CD4-positive, alpha-beta T cell (primary cell): ENCODE results near the gene TMEM198. TPM values are rescaled to one million over a fixed set of nuclear protein-coding genes. Genes with fewer than 3 reads are reported as not detected.

Experiments used
- ATAC-seq: fragments of 200-7000 bp; cut with Tn5 transposase; one replicate; pipeline ENCODE4 v1.10.0; 2022; ENCODE audit warnings: mild to moderate bottlenecking; ENCODE audit not compliant: poor library complexity
- CTCF ChIA-PET: fragments of 350-600 bp; sonication (Branson Sonifier 250); formaldehyde crosslinking; loops from one replicate; lab custom pipeline; 2021; ENCODE audit warnings: antibody characterized with exemption, inconsistent platforms; lab: Charles Lee
- POLR2A ChIA-PET: fragments of 350-600 bp; sonication (Branson Sonifier 250); formaldehyde crosslinking; loops from one replicate; lab custom pipeline; 2021; ENCODE audit warnings: antibody characterized with exemption, inconsistent platforms; lab: Charles Lee
- DNase-seq, 14 experiments: peaks; one replicate each; pipeline ENCODE4 v3.0.0-alpha.2; 2013 to 2020; ENCODE audit warnings: mixed read lengths in 2 of 14
- H3K27ac ChIP-seq, 2 donors: one replicate each; pipeline versions ENCODE4 v1.5.1 to v1.7.0; 2013; ENCODE audit warnings: low read length in 2 of 2, low read depth in 1 of 2, mild to moderate bottlenecking in 1 of 2
- H3K27me3 ChIP-seq, 2 experiments: 1 replicate in 1 of 2; 2 replicates in 1 of 2; pipeline versions ENCODE4 v1.6.1 to v1.7.0; 2013; ENCODE audit warnings: low read length in 2 of 2, control low read depth in 1 of 2, mild to moderate bottlenecking in 1 of 2, moderate library complexity in 1 of 2; ENCODE audit not compliant: insufficient read depth in 2 of 2, control insufficient read depth in 1 of 2
- H3K36me3 ChIP-seq: one replicate; pipeline ENCODE4 v1.6.1; 2013; ENCODE audit warnings: low read length, control low read depth; ENCODE audit not compliant: insufficient read depth
- H3K4me1 ChIP-seq: one replicate; pipeline ENCODE4 v1.6.1; 2013; ENCODE audit warnings: low read length, control low read depth; ENCODE audit not compliant: insufficient read depth
- H3K4me3 ChIP-seq: one replicate; pipeline ENCODE4 v1.5.1; 2013; ENCODE audit warnings: mild to moderate bottlenecking, low read length, moderate library complexity
- H3K9me3 ChIP-seq, 2 experiments: 1 replicate in 1 of 2; 2 replicates in 1 of 2; pipeline versions ENCODE4 v1.6.1 to v1.7.0; 2013; ENCODE audit warnings: low read length in 2 of 2, mild to moderate bottlenecking in 2 of 2, control low read depth in 1 of 2, moderate library complexity in 1 of 2; ENCODE audit not compliant: control insufficient read depth in 1 of 2, insufficient read depth in 1 of 2
- H3K27ac Mint-ChIP-seq: one replicate; pipeline ENCODE4 v1.8.0; 2020; ENCODE audit warnings: mixed read lengths
- H3K27me3 Mint-ChIP-seq: one replicate; pipeline ENCODE4 v1.8.0; 2021; ENCODE audit warnings: mixed read lengths
- H3K36me3 Mint-ChIP-seq: one replicate; pipeline ENCODE4 v1.8.0; 2021; ENCODE audit warnings: low read depth, mixed read lengths
- H3K4me1 Mint-ChIP-seq: one replicate; pipeline ENCODE4 v1.8.0; 2021; ENCODE audit warnings: low read depth, mixed read lengths
- H3K4me3 Mint-ChIP-seq: one replicate; pipeline ENCODE4 v1.8.0; 2020; ENCODE audit warnings: mild to moderate bottlenecking, mixed read lengths
- H3K9me3 Mint-ChIP-seq: one replicate; pipeline ENCODE4 v1.8.0; 2020; ENCODE audit warnings: mixed read lengths
- intact Hi-C, 2 experiments: fragments of 100-400 bp; cut with DNase I in 1 of 2; cut with micrococcal nuclease in 1 of 2; formaldehyde crosslinking; loops; one replicate each; pipeline versions ENCODE4 v1.15.1 to v1.9.0; 2023 to 2025; cut with DNase I, micrococcal nuclease
- total RNA-seq, 174 experiments: library from RNA in 2 of 174; stranded (reverse) in 2 of 174; gene quantifications; one replicate each; pipeline ENCODE4 v1.2.3 and lab custom pipeline; 2021 to 2026
- TF ChIP-seq, protein P1 (sequence below): fragments of 200-600 bp; IDR thresholded peaks from one replicate; pipeline ENCODE4 v1.8.0; 2022; ENCODE audit warnings: antibody characterized with exemption, mild to moderate bottlenecking

TMEM198 gene
- total RNA-seq, 2 experiments from 2014 or later, result 0.47 to 0.91 TPM

DNA sequence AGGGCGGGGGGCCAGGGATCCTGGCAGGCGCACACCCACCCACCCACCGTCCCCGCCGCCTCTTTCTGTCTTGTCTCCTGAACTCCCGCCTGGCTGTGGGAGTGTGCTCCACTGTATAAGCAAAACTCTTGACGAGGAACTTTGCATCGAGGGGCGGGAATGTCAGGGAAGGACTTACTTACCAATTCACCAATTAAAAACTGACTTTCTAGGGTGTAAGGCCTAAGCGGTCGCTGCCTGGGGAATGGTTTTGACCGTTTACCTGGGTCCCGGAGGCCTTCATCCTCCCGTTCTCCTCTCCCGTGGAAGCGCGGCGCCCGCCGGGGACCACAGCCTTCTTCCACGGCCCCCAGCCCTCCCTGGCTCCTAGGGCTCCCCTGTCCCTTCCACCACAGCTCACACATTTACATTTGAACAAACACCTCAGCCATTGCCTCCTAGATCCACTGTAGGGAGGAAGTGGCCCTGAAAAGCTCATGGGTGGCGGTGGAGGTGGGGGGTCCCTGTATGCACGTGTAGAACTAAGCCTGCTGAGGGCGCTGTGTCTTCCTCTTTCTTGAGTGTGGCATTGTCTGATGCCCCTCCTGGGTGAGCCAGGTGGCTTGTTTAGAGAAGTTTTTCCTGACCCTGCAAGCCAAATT lies 20.7 kb upstream of the TMEM198 start:
- Histone ChIP-seq H3K27ac (no peak overlapping the region), H3K9me3 (peaks cover 0 to 6% of the 10 kb centered on the region in 2 experiments), H3K4me3 (no peak overlapping the region), H3K27me3 (peaks cover 69 to 97% of the 10 kb centered on the region in 2 experiments), H3K36me3 (no peaks in the 10 kb centered on the region), H3K4me1 (peaks cover 19% of the 10 kb centered on the region)
- ATAC-seq (peak; percentile 42), DNase-seq (no peak)
- H3K4me3 Mint-ChIP-seq, result no peak overlapping the region
- H3K27ac Mint-ChIP-seq, result no peak overlapping the region
- peaks cover 89% of the 10 kb centered on the region for H3K27me3 Mint-ChIP-seq
- no peaks in the 10 kb centered on the region for H3K9me3 Mint-ChIP-seq
- CTCF ChIA-PET, result no interaction called here
- no peaks in the 10 kb centered on the region for H3K36me3 Mint-ChIP-seq
- TF ChIP-seq, protein P1, sequence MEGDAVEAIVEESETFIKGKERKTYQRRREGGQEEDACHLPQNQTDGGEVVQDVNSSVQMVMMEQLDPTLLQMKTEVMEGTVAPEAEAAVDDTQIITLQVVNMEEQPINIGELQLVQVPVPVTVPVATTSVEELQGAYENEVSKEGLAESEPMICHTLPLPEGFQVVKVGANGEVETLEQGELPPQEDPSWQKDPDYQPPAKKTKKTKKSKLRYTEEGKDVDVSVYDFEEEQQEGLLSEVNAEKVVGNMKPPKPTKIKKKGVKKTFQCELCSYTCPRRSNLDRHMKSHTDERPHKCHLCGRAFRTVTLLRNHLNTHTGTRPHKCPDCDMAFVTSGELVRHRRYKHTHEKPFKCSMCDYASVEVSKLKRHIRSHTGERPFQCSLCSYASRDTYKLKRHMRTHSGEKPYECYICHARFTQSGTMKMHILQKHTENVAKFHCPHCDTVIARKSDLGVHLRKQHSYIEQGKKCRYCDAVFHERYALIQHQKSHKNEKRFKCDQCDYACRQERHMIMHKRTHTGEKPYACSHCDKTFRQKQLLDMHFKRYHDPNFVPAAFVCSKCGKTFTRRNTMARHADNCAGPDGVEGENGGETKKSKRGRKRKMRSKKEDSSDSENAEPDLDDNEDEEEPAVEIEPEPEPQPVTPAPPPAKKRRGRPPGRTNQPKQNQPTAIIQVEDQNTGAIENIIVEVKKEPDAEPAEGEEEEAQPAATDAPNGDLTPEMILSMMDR, result no peak
- peaks cover 20% of the 10 kb centered on the region for H3K4me1 Mint-ChIP-seq
- intact Hi-C loops, result no loop called here
- POLR2A ChIA-PET, result no interaction called here

- H3K4me1 ChIP-seq, result peaks cover 20% of the 10 kb centered on the region
- no peak overlapping the region for H3K4me3 ChIP-seq
- ATAC-seq (no peak), DNase-seq (no peak)
- Mint-ChIP-seq H3K4me3 (no peak overlapping the region), H3K4me1 (peaks cover 20% of the 10 kb centered on the region), H3K27ac (no peak overlapping the region), H3K9me3 (no peaks in the 10 kb centered on the region), H3K36me3 (no peaks in the 10 kb centered on the region), H3K27me3 (peaks cover 91% of the 10 kb centered on the region)
- intact Hi-C loops, result no loop called here
- ChIA-PET POLR2A (no interaction called here), CTCF (no interaction called here)
- H3K9me3 ChIP-seq, result peaks cover 0 to 6% of the 10 kb centered on the region in 2 experiments
- TF ChIP-seq, protein P1, result no peak
- H3K27ac ChIP-seq, result no peak overlapping the region
- H3K27me3 ChIP-seq, result peaks cover 73 to 93% of the 10 kb centered on the region in 2 experiments
- H3K36me3 ChIP-seq, result no peaks in the 10 kb centered on the region
Measured at GRCh38 chr2:219524817-219525216, 19.0 kb upstream of the TMEM198 start.

DNA sequence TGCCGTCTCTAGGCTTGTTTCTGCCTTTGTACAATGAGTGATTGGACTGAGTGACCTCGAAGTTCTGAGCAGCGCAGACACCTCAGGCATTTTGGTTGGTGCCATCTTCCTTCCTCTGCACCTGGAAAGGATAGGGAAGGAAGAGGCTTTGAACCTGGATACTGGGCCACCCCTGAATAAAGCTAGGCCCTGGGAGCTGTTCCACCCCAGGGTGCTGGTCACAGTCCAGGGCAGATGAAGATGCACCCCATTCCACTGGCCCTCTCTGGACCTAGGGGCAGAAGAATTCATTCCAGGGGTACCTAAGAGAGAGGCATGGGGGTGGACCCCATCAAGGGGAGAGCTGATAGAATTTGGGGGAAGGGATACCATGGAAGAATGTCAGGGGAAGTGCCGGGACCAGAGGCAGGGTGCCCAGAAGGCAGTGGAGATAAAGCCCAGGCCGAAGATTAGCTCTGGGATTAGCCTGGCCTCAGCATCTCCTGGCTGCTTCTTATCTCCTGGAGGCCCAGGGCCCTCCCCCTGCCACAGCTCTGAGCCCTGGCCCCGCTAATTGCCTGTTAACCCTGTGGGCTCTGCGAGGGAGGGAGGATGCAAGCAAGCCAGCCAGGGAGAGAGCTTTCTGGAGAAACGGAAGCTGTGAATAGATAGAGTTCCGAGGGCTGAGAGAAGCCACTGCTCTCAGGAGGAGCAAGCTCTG lies 18.1 kb upstream of the TMEM198 start:
- peaks cover 0 to 6% of the 10 kb centered on the region in 2 experiments for H3K9me3 ChIP-seq
- POLR2A ChIA-PET, result no interaction called here
- Mint-ChIP-seq H3K27me3 (peaks cover 92% of the 10 kb centered on the region), H3K4me1 (peaks cover 20% of the 10 kb centered on the region), H3K27ac (no peak overlapping the region), H3K9me3 (no peaks in the 10 kb centered on the region), H3K36me3 (no peaks in the 10 kb centered on the region), H3K4me3 (no peak overlapping the region)
- TF ChIP-seq, protein P1, result no peak
- H3K27me3 ChIP-seq, result peaks cover 74 to 88% of the 10 kb centered on the region in 2 experiments
- H3K27ac ChIP-seq, result no peak overlapping the region
- intact Hi-C loops, result no loop called here
- ATAC-seq, result no peak
- peaks cover 23% of the 10 kb centered on the region for H3K4me1 ChIP-seq
- CTCF ChIA-PET, result interaction anchor here (0.9 kb wide), 1 partner anchor 123 kb away, joined by 3 read pairs; no protein-coding TSS in a partner anchor
- DNase-seq, result no peak
- no peaks in the 10 kb centered on the region for H3K36me3 ChIP-seq
- no peak overlapping the region for H3K4me3 ChIP-seq
